NCI-H2196 (cell line): ENCODE measurements around the gene DAAM1.

Experiments
- DNase-seq: peaks from one replicate; lab custom pipeline; 2025; ENCODE audit not compliant: unreplicated experiment; lab: John Stamatoyannopoulos, UW

The DAAM1 gene

DNA sequence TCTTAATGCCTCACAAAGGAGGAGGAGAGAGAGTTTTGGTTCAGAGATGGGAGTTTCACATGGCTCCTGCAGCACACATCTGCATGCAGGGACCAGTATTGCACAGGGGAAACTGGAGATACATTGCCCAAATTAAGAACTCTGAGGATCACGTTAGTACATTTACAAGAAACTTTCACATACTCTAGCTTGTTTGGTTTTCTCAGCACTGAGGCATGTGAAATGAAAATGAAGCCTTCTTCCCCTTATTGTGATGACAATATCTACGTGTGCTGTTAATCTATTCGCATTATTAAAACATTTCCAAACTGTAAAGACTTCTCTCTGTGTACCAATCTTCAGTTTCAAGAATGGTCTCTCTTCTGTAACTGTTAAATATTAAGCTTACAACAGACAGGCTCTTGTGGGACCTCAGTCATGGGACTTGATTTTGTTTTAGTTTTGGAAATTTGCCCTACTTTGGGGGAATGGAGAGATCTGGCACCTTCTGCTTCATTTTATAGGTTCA, 124.7 kb downstream of the DAAM1 start:
- no peak for DNase-seq

DNA sequence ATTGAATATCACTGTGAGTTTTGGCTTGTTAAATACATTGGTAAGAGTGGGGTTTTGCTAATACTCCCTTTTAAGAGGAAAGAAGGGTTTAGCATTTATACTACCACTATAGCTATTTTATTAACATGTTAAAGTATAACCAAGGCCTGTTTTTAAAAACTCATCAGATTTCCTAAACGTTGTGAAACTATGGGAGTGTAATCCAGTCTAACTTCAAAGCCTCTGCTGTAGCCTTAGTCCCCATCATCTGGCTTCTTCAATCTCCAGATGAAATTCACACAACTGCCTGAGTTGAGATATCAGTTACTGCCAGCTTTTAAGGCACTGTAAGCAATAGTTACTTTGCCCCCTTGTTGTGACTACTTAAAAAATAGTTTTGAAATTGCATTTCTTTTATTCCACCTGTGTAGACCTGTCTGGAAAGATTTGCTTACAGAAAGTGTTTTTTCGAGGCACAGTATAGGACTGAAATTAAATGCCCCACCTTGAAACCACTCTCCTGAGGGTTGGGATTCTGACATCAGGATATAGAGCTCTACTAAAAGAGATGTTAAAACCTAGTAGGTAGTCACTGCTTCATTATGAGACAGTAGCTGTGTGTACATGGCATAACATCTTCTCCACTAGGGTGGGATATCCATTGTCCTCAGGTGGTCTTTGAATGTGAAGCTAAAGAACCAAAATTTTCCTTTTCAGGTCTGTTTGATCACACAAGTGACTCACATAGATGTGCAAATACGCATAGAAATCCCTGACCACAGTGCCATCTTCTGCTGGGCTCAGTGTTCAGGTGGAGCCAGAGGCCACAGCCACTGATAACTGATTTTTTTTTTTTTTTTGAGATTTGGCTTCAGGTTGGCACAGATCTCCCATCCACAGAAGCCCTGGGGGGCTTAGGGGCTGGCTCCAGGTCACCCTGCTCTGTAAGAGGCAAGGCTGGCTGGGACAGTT, 125.5 kb downstream of the DAAM1 start:
- DNase-seq, result no peak

DNA sequence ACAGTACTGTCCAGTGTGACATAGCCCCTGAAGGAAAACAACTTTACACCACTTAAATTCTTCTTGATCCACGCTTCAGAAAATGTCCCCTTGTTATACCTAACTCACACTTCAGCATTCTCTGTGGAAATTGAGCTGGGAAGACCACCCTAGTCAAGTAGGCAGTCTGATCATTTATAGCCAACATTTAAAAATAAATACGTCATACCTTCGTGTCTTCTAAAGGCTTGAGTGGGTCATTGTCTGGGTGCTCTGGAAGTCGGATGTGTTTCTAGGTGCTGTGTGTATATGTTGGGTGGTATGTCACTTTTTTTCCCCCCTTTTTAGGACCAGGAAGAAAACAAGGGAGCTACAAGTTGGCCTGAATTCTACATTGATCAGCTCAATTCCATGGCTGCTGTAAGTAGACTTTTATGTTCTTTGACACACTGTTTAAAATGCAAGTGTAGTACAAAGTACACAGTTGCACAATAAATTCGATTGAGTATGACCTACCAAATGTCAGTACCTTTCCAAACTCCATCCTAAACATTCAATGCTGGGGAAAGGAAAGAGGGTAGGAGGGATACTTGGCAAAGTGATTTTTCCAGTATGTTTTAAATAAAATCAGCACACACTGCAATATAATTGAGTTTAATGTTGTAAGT, 126.6 kb downstream of the DAAM1 start:
- no peak for DNase-seq

DNA sequence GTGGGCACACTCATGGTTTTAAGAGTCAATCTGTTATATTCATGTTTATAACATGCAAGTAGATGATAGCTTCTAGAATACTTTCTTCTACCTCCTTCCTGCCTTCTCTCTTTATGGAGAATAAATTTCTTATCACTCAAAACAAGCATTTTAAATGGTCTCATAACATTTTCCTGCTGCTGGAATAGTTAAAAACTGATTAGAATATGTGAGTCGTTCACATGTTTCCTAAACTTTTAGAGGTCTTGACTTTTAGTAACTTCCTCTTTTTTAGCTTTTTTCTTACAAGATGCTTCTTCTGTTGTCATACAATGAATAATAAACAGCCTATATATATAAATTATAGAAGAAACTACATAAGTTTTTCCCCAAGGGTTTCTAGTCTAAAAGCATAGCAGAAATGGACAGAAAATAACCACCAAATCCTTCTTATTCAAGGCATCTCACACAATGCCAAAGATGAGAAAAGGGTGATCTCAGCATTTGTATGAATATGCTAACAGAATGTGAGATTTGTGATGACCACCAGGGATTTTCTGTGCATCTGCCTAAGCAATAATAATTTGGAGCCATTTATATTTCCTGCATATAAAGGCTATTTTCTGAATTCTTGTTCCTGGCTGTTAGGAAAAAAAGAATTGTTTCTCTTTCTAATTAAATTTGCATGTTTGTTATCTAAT, 127.8 kb downstream of the DAAM1 start:
- DNase-seq, result no peak

DNA sequence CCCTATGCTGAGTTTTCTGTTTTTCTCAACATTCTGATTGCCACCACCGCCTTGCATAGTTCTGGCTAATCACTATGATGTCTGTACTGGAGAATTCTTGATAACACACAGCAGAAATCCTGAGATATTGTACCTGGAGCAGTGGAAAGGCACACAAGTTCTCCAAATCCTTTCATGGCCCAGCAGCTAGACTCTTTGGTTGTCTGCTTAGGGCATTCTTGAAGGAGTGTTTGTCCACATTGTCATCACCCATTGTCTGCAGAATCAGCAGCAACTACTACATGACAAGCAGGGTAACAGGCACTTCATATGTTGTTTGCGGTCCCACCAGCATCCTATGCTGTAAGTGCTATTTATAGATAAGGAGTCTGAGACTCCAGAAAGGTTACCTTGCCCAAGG, 128.9 kb downstream of the DAAM1 start:
- DNase-seq, result no peak

DNA sequence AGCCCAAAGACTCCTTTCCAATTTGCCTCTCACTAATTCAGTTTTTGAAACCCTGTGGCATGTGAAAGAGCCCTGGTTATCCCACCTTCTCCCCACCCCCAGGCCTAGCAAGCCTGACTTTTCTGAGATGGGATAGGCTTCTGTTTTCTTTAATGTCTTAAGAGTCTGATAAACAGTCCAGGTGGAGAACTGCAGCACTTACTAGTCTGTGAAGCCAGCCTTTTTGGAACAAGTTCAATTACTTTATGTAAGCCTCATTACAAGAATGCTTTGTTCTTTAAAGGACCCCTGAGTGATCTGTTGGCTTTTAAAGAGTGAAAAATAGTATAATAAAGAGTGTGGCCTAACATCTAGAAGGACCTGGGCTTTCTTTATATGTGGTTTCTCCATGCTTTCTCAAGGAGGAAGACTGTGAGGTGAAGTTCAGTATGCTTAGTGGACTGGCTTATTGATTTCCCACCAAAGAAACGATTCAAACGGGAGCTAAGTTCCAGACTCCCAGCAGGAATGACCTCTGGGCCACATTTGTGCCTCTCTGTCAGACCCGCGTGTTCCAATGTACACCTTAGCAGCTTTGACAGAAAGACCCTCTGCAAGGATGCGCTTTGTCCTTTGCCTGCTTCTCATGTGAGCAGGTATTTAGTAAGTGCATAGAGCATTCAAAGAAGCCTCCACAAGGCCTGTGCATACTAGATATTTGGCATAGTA, 129.5 kb downstream of the DAAM1 start:
- no peak for DNase-seq

DNA sequence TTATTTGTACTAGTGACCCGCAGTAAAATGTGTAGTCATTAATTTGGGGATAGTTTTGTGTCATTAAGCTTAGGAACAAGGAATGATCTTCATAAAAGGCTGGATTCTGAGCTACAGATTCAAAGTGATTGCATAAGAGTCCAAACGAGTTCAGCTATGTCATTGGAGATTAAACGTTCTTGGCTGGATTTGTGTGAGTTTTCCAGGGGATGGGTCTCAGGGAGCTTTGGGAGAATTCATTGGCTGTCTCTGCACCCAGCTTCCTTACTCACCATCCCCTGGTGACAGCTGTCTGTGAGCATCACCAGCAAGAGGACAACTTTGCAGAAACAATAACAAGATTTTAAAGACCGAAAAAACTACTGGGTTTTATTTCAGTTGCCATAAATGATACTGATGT, 130.4 kb downstream of the DAAM1 start:
- DNase-seq, result no peak

DNA sequence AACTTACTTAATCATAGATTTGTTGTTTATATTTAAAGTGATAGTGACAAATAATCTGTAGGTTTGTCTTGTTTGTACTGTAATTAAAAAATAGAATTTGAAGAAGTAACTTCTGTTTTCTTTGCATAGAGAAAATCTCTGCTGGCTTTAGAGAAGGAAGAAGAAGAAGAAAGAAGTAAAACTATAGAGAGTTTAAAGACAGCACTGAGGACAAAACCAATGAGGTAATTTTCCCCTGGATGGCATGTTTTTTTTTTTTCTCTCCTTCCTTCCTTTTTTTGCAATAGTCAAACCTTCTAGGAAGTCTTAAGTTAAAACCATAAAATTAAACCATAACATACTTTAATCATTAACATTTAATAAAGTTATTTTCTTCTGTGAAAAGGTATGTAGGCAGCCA, 131.9 kb downstream of the DAAM1 start:
- DNase-seq, result no peak

DNA sequence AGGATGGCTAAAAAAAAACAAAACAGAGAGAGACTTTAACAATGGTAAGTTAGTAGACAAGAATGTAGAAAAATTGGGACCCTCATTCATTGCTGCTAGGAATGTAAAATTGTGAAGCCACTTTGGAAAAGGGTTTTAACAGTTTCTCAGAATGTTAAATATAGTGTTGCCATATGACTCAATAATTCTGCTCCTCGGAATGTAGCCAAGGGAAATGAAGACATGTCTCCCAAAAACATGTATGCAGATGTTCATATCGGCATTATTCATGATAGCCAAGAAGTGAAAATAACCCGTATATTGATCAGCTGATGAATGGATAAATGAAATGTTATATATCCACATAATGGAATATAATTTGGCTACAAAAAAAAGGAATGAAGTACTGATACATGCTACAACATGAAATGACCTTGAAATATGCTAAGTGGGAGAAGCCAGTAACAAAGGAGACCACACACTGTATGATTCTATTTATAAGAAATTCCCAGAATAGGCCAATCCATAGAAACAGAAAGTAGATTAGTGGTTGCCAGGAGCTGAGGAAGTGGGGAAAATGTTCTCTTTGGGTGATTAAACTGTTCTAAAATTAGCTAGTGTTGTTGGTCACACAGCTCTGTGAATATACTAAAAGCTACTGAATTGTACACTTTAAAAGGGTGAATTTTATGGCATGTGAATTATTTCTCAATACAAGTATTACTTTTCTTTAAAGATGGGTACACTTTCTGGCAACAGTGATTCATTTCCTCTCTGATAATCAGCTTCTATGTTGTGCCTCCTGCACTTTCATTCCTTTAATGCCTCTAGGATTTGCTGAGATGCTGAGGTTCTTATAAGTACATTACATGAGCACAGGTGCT, 132.5 kb downstream of the DAAM1 start:
- DNase-seq, result no peak

DNA sequence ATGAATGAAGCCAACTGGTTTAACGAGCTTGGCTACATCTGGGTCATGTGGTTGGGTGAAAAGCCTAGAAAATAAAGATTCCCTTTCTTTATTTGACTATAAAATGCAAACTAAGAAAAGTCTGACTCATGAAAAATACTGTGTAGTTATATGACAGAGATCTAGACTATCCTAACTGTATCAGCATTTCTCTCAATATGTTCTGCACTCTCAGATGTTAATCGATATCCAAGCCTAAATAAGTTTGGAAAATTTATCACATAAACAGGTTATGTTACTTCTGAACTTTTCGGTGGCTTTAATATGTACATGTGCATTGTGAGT, 133.1 kb downstream of the DAAM1 start:
- DNase-seq, result no peak

DNA sequence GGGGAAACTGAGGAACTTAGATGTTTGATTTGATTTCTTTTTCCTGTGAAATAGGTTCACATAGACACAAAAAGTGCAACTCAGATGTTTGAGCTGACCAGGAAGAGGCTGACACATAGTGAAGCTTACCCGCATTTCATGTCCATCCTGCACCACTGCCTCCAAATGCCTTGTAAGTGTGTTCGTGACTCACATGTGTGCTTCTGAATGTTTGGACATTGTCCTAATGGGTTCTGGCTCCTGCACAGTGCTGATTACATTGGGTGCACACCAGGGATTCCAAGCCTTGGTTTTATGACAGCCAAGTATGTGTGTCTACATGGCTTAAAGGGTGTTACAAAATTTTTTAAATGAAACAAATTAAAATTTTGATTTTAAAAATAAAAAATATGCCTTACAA, 137.4 kb downstream of the DAAM1 start:
- DNase-seq, result no peak

DNA sequence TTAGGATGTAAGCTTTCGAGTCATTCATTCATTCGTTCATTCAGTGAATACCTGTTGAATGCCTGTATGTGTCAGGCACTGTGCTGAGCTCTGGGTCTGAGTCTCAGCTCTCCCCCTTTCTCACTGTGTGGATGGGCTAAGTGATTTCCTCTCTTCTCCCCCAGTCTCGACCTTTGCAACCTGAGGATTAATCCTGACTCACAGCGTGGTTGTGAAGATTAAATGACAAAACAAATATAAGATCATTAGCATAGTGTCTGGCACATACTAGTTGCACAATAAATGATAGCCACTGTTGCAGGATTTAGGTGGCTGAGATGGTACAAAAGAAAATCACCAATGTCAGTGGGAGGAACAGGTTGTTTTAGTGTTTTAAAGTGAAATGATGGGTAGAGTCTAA, 140.0 kb downstream of the DAAM1 start:
- no peak for DNase-seq

DNA sequence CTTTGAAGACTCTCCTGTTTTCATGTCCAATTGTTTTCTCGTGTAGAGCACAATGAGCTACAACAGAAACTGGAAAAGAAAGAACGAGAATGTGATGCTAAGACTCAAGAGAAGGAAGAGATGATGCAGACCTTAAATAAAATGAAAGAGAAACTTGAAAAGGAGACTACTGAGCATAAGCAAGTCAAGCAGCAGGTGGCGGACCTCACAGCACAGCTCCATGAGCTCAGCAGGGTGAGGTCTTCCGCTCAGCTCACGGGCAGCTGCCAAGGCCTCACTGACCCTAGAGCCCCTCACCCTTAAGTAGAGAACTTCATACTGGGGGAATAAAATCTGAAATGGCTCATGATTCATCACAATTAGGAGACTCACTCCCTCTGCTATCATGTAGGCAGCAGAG, 142.0 kb downstream of the DAAM1 start:
- DNase-seq, result no peak

DNA sequence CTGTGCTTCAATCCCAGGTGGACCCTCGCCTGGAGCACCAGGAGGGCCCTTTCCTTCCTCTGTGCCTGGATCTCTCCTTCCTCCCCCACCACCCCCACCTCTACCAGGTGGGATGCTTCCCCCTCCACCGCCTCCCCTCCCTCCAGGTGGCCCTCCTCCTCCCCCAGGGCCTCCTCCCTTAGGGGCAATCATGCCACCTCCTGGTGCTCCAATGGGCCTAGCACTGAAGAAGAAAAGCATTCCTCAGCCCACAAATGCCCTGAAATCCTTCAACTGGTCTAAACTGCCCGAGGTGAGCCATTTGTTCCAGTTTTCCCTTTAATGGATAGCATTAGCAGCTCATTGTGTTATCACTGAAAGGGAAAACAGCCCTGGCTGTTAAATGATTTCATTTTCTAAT, 142.8 kb downstream of the DAAM1 start:
- no peak for DNase-seq

DNA sequence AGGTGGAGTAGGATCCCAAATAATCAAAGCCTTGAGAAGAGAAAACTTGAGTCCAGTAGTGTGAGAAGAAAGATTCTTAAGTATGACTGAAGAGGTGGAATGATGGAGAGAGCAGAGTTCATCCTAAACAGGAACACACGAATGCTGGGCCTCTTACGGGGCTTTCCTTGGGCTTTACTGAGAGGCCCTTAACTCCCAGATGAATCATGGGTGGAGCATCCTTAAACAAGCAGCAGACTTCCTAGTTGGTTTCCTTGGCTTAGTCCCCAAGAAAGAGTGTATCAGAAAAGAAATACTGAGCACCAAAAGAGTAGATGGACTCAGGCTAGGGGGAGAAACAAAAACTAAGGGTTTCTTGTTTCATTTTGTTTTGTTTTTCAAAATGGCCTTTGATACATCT, 144.3 kb downstream of the DAAM1 start:
- no peak for DNase-seq

DNA sequence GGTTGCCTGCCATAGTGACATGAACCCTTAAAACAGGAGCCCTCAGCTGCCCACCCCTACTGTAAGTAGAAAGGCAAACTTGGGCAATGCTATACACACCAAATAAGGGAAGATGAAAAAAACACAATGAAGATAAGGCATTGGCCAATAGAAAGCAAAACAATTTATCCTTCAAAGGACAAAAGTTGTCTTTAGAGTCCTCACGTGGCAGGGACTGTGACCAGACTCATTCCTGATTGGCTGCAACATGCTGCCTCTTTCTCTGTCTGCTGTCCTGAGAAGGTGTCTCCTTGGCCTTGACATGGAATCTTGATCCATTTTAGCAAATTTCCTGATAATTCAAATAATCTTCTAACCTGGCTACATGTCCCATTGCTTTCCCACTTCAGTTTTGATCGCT, 144.8 kb downstream of the DAAM1 start:
- DNase-seq, result no peak

DNA sequence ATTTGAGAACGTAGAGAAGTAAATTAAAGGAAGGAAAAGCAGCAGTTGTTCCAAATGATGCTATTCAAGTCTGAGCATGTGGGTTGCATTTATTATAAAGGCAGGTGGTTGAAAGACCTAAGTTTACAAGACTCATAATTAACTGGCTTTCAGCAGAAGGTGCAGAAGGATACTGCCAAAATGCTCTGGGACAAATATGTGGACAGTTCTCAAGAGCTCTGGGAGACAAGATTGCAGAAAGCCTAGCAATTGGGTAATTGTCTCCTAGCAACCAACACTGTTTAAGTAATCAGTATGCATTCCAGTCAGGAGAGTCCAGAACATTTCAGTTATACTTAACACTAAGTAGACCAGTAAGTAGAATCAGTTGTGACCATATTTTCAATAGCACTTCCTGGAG, 145.2 kb downstream of the DAAM1 start:
- DNase-seq, result peak; percentile 46

DNA sequence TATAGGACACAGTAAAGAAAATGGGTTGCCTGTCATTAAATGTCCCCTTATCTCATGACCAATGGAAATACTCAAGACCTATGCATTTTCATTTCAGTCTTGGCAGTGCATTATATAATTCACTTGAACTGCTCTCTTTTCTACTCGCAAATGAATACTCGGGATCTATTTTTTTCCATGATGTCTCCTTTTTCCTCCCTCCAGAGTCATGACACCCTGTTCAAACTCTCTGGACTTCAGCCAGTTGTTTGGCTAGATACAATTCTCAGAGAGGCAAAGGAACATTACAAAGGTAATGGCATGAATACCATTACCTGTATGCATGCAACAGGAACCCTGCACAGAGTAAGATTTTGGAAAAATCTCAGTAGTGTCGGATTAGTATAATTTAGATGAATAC, 145.8 kb downstream of the DAAM1 start:
- DNase-seq, result no peak

DNA sequence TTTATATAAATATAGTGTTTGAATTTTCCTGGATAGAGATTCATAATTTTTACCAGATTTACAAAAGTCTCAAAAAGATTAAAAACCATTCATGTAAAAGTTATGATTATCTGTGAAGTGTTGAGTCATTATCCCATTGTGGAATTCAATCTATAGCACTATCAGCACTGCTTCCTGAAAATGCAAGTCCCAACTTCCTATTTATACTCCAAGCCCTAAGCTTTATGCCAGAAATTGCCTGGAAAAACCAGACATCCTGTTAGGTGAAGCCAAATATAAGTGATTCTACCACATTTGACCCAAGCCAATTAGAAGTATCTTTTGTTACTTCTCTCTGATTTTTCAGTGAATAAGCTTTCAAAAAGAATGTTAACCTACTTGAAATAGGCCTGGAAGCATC, 147.6 kb downstream of the DAAM1 start:
- DNase-seq, result no peak

DNA sequence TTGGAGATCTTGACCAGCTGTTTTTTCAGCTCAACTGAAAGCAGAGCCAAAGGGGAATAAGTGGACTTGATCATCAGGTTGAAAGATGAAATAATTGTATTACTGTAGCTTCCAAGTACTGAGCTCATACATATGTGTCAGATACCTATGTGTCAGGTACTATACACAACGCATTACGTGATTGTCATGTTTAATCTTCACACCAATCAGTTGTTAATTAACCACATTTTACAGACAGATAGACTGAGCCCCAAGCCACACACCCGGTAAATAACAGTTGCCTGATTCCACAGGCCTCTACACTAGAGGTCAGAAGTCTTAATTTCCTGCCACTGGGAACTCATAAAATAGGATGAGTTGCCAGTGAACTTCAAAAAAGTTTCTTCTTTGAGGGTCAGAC, 148.2 kb downstream of the DAAM1 start:
- DNase-seq, result no peak
